Amniotic epithelial cell (primary cell): ENCODE measurements around the gene LYRM2.

Experiments used
- DNase-seq: peaks from one replicate; pipeline ENCODE4 v3.0.0-alpha.2; 2010; ENCODE audit warnings: low read depth

The LYRM2 gene

GRCh38 chr6:89591745-89592144 lies 46.8 kb downstream of the LYRM2 start:
- no peak for DNase-seq

GRCh38 chr6:89590133-89590532 lies 48.4 kb downstream of the LYRM2 start:
- no peak for DNase-seq

GRCh38 chr6:89589297-89590025 lies 49.1 kb downstream of the LYRM2 start:
- DNase-seq, result no peak

- peak; percentile 66 for DNase-seq
Measured at GRCh38 chr6:89585154-89585553, 53.4 kb downstream of the LYRM2 start.

GRCh38 chr6:89584539-89584938 lies 54.0 kb downstream of the LYRM2 start:
- peak; percentile 8 for DNase-seq

GRCh38 chr6:89583559-89583958 lies 55.0 kb downstream of the LYRM2 start:
- DNase-seq, result no peak

GRCh38 chr6:89582669-89583325 lies 55.8 kb downstream of the LYRM2 start:
- DNase-seq, result no peak

GRCh38 chr6:89581689-89582088 lies 56.9 kb downstream of the LYRM2 start:
- no peak for DNase-seq

GRCh38 chr6:89580997-89581666 lies 57.4 kb downstream of the LYRM2 start:
- DNase-seq, result no peak

GRCh38 chr6:89575562-89575960 lies 63.0 kb downstream of the LYRM2 start:
- no peak for DNase-seq

- no peak for DNase-seq
Measured at GRCh38 chr6:89574910-89575561, 63.5 kb downstream of the LYRM2 start.

GRCh38 chr6:89567630-89568390 lies 70.7 kb downstream of the LYRM2 start:
- no peak for DNase-seq

- no peak for DNase-seq
Measured at GRCh38 chr6:89566930-89567629, 71.5 kb downstream of the LYRM2 start.

GRCh38 chr6:89566008-89566800 lies 72.3 kb downstream of the LYRM2 start:
- no peak for DNase-seq

GRCh38 chr6:89564752-89565427 lies 73.7 kb downstream of the LYRM2 start:
- no peak for DNase-seq

- no peak for DNase-seq
Measured at GRCh38 chr6:89563866-89564265, 74.7 kb downstream of the LYRM2 start.

- DNase-seq, result no peak
Measured at GRCh38 chr6:89562093-89562973, 76.2 kb downstream of the LYRM2 start.

- no peak for DNase-seq
Measured at GRCh38 chr6:89559487-89559886, 79.1 kb downstream of the LYRM2 start.

GRCh38 chr6:89555806-89556205 lies 82.7 kb downstream of the LYRM2 start:
- DNase-seq, result no peak
